ENCODE results near the gene DOCK1. TPM values are rescaled to one million over a fixed set of nuclear protein-coding genes. Genes with fewer than 3 reads are reported as not detected.

DOCK1 gene
- polyA plus RNA-seq, 1 experiment, result 37.9 TPM

- Histone ChIP-seq H3K27ac (ENCODE audit: low read depth, low read length) (no peak overlapping the region), H3K27me3 (ENCODE audit: control insufficient read depth, insufficient read depth, low read length) (no peaks in the 10 kb centered on the region), H3K9me3 (ENCODE audit: control insufficient read depth, insufficient read depth, low read length) (no peaks in the 10 kb centered on the region; the same call in 1 of the 2 replicates), H3K4me3 (ENCODE audit: low read depth, low read length) (no peak overlapping the region)
- no peak for TF ChIP-seq CTCF (IDR thresholded peaks at IDR 0.05; ENCODE audit: low read depth, low read length)
- DNase-seq (ENCODE audit: low read depth, low spot score), result no peak
- CTCF ChIA-PET, result interaction anchor here (0.7 kb wide), 1 partner anchor 181 kb away, joined by 4 read pairs; no protein-coding TSS in a partner anchor
- POLR2A ChIA-PET, result no interaction called here
Measured at GRCh38 chr10:127428385-127428980, 523.3 kb downstream of the DOCK1 start.

GRCh38 chr10:127429601-127430312 lies 524.5 kb downstream of the DOCK1 start:
- CTCF ChIA-PET, result interaction anchor here (0.7 kb wide), 1 partner anchor 182 kb away, joined by 4 read pairs; no protein-coding TSS in a partner anchor
- no peak for TF ChIP-seq CTCF (IDR thresholded peaks at IDR 0.05; ENCODE audit: low read depth, low read length)
- Histone ChIP-seq H3K9me3 (ENCODE audit: control insufficient read depth, insufficient read depth, low read length) (no peaks in the 10 kb centered on the region; the same call in 1 of the 2 replicates), H3K27me3 (ENCODE audit: control insufficient read depth, insufficient read depth, low read length) (no peaks in the 10 kb centered on the region), H3K4me3 (ENCODE audit: low read depth, low read length) (no peak overlapping the region), H3K27ac (ENCODE audit: low read depth, low read length) (no peak overlapping the region)
- DNase-seq (ENCODE audit: low read depth, low spot score), result no peak
- POLR2A ChIA-PET, result no interaction called here

- ChIA-PET POLR2A (no interaction called here), CTCF (no interaction called here)
- Histone ChIP-seq H3K9me3 (ENCODE audit: control insufficient read depth, insufficient read depth, low read length) (no peaks in the 10 kb centered on the region; the same call in 1 of the 2 replicates), H3K4me3 (ENCODE audit: low read depth, low read length) (no peak overlapping the region), H3K27me3 (ENCODE audit: control insufficient read depth, insufficient read depth, low read length) (no peaks in the 10 kb centered on the region), H3K27ac (ENCODE audit: low read depth, low read length) (no peak overlapping the region)
- no peak for TF ChIP-seq CTCF (IDR thresholded peaks at IDR 0.05; ENCODE audit: low read depth, low read length)
- DNase-seq (ENCODE audit: low read depth, low spot score), result no peak
Measured at GRCh38 chr10:127431525-127431924, 526.3 kb downstream of the DOCK1 start.

- Histone ChIP-seq H3K4me3 (ENCODE audit: low read depth, low read length) (no peak overlapping the region), H3K27me3 (ENCODE audit: control insufficient read depth, insufficient read depth, low read length) (no peaks in the 10 kb centered on the region), H3K9me3 (ENCODE audit: control insufficient read depth, insufficient read depth, low read length) (no peaks in the 10 kb centered on the region; the same call in 1 of the 2 replicates), H3K27ac (ENCODE audit: low read depth, low read length) (no peak overlapping the region)
- ChIA-PET POLR2A (no interaction called here), CTCF (no interaction called here)
- TF ChIP-seq CTCF (IDR thresholded peaks at IDR 0.05; ENCODE audit: low read depth, low read length), result no peak
- no peak for DNase-seq (ENCODE audit: low read depth, low spot score)
Measured at GRCh38 chr10:127434006-127434405, 528.8 kb downstream of the DOCK1 start.

- ChIA-PET CTCF (no interaction called here), POLR2A (interaction anchor here (1.7 kb wide), 1 partner anchor 32 kb away, joined by 4 read pairs; no protein-coding TSS in a partner anchor)
- no peak for DNase-seq (ENCODE audit: low read depth, low spot score)
- Histone ChIP-seq H3K27ac (ENCODE audit: low read depth, low read length) (no peak overlapping the region), H3K4me3 (ENCODE audit: low read depth, low read length) (no peak overlapping the region), H3K27me3 (ENCODE audit: control insufficient read depth, insufficient read depth, low read length) (no peaks in the 10 kb centered on the region), H3K9me3 (ENCODE audit: control insufficient read depth, insufficient read depth, low read length) (no peaks in the 10 kb centered on the region; the same call in 1 of the 2 replicates)
- no peak for TF ChIP-seq CTCF (IDR thresholded peaks at IDR 0.05; ENCODE audit: low read depth, low read length)
Measured at GRCh38 chr10:127435246-127435645, 530.0 kb downstream of the DOCK1 start.

All from AG04450 (cell line).